OCI-LY7 (cell line): ENCODE results near the gene ARGLU1.

Source experiments
- EZH2phosphoT487 ChIP-seq: fragments of 200-600 bp; sonication (generic); IDR thresholded peaks from 2 replicates; pipeline ENCODE4 v1.6.1; 2018; ENCODE audit warnings: low read depth, borderline replicate concordance, mild to moderate bottlenecking, mixed run types, antibody characterized with exemption, low read length, moderate library complexity, mixed read lengths
- TF ChIP-seq, protein P1 (sequence below): fragments of 200-600 bp; sonication (generic); conservative IDR thresholded peaks from 2 replicates; pipeline ENCODE4 v1.5.1; 2014; ENCODE audit warnings: mild to moderate bottlenecking, antibody characterized with exemption, low read length, moderate library complexity, mixed read lengths

- TF ChIP-seq, protein P1, sequence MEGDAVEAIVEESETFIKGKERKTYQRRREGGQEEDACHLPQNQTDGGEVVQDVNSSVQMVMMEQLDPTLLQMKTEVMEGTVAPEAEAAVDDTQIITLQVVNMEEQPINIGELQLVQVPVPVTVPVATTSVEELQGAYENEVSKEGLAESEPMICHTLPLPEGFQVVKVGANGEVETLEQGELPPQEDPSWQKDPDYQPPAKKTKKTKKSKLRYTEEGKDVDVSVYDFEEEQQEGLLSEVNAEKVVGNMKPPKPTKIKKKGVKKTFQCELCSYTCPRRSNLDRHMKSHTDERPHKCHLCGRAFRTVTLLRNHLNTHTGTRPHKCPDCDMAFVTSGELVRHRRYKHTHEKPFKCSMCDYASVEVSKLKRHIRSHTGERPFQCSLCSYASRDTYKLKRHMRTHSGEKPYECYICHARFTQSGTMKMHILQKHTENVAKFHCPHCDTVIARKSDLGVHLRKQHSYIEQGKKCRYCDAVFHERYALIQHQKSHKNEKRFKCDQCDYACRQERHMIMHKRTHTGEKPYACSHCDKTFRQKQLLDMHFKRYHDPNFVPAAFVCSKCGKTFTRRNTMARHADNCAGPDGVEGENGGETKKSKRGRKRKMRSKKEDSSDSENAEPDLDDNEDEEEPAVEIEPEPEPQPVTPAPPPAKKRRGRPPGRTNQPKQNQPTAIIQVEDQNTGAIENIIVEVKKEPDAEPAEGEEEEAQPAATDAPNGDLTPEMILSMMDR: no peak
- no peak for TF ChIP-seq EZH2phosphoT487
These were observed 43.8 kb downstream of the ARGLU1 start for GRCh38 chr13:106524108-106524507.
